Activated CD8-positive, alpha-beta memory T cell treated with anti-CD3 and anti-CD28 coated beads, Interleukin-2, amount 50 U/mL, for 4 hours (primary cell): ENCODE results near the gene IDE.
"Not testable (repeated sequence)": the region's sequence is repeated elsewhere in the genome, so short reads cannot be mapped to it uniquely, and the experiment has no call there.

ENCODE experiments used
- DNase-seq: peaks from one replicate; pipeline ENCODE4 v3.0.0-alpha.2; 2020

Gene IDE

DNA sequence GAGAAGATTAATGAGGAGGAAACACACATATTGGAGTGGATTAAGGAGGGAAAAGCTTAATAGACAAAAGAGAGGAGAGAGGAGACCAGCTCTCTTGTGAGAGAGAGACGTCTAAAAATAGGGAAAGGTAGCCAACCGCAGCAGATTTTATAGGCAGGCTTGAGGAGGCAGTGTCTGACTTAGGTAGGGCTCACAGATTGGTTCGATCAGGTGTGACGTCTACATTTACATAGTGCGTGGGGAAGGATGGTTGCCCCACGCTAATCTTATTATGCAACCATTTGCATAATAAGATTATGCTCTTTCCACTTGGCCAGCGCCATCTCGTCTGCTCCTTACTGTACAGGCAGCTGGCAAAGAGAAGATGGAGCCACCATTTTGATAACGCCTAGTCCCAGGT is 160.9 kb downstream of the IDE start:
- DNase-seq = no peak

DNA sequence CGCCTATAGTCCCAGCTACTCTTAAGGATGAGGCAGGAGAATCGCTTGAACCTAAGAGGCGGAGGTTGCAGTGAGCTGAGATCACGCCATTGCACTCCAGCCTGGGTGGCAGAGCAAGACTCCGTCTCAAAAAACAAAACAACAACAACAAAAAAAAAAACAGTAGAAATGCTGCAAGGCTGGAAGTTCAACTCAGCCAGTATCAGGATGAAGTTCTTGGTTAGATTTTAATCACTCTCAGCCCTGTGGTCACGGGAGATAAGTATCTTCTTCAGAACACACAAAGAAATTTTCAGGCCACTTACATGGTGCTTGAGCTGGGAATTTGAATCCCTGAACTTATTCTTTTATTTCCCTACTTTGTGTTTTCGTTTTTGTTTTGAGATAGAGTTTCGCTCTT is 162.5 kb downstream of the IDE start:
- no peak for DNase-seq

DNA sequence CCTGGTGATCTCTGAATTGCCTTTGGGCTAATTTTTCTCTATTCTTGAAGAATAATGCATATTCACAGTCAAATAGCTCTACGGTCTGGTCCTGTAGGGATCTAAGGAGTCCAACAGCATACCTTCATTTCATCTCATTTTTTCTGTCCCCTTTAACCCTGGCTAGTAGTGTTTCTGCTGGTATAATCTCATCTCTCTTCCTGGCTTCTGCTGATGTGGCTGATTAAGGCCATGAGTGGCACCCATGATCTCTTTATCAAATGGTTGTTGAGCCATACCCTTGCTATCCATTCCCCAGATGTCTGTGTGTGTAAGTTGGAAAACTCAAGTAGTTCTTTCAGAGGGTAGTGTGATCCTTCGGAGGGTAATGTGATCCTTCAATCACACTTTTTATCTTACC is 163.4 kb downstream of the IDE start:
- no peak for DNase-seq

DNA sequence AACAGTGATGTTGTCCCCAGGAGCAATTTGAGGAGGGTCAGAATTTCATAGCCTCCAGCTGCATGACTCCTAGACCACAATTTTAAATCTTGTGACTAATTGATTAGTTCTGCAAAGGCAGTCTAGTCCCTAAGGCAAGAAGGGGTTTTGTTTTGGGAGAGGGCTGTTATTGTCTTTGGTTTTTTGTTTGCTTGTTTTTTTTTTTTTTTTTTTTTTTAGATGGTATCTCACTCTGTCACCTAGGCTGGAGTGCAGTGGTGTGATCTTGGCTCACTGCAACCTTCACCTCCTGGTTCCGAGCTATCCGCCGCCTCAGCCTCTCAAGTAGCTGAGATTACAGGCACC is 165.9 kb downstream of the IDE start:
- DNase-seq = no peak

DNA sequence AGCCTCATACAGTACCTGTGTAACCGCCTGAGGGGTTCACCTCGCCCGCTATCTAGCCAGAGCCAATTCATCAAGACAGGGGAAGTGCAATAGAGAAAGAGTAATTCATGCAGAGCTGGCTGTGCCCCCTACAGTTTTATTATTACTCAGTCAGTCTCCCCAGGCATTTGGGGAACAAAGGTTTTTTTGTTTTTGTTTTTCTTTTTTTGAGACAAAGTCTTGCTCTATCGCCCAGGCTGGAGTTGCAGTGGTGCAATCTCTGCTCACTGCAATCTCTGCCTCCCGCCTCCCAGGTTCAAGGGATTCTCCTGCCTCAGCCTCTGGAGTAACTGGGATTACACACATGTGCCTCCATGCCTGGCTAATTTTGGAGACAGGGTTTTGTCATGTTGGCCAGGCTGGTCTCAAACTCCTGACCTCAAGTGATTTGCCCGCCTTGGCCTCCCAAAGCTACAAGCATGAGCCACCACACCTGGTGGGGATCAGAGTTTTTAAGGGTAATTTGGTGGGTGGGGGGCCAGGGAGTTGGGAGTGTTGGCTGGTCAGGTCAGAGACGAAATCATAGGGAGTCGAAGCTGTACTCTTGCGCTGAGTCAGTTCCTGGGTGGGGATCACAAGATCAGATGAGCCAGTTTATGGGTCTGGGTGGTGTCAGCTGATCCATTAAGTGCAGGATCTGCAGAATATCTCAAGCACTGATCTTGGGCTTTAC is 166.4 kb downstream of the IDE start:
- DNase-seq = no peak

DNA sequence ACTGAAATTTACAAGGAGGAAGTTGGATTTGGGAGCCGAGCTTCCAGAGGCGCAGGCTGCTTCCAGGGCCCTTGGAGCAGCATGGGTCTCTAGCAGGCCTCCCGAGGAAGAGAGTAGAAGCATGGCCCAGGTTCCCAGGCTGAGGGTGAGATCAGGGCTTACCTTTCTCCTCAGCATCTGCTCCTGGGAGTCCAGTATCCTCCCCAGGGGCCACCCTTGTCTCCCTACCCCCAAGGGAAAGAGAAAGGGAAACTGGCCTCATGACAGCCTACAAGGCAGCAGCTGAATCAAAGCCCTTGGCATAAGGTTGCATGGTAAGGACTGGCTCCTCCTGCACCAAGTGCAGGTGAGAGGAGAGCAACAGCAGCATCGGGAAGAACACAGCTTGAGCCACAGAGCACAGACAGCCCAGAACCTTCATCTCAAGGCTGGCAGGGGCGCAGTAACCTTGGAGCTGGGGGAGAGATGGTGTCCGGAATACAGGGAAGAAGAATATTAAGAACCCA is 168.4 kb downstream of the IDE start:
- DNase-seq = no peak

DNA sequence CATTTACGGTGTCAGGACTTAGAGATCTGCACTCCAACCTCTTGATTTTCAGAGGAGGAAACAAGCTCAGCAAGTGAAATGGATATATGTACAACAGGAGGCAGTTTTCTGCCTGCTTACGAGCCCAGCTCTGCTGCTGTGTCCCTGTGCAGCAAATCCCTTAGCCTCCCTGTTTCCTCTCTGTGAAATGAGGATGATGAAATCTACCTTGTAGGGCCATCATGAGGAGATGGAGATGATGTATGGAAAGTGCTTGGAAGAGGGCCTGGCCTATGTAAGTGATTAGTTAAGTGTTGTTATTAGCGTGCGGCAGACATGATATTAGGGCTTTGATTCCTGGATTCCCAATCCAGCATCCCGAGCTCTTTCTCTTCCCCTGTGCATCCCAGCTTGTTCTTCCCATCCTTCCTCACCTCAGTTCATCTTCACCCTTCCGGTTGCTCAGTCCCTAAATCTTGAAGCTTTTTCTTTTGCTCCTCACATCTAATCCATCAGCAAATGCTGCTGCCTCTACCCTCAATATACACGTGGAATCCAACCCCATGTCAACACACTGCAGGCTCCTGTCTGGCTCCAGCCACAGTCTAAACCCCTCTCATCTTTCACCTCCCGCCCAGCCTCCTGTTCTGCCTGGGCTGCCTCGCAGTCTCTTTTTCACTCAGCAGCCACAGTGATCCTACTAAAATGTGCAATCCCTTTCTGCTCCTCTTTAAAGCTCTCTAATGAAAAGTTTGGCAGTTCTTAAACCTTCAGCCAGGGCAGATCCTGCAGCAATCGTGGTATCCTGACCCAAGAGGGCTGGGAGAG is 169.1 kb downstream of the IDE start:
- no peak for DNase-seq

DNA sequence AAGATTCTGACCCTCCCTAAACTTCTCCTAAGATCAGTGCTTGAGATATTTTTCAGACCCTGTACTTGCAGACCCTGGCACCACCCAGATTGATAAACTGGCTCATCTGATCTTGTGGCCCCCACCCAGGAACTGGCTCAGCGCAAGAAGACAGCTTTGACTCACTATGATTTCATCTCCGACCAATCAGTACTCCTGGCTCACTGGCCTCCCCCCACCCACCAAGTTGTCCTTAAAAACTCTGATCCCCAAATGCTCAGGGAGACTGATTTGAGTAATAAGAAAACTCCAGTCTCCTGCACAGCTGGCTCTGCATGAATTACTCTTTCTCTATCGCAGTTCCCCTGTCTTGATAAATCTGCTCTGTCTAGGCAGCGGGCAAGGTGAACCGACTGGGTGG is 171.7 kb downstream of the IDE start:
- DNase-seq = not testable (repeated sequence)
